ENCODE results near the gene PLXNA2.

PLXNA2 gene

GRCh38 chr1:208007319-208007937 lies 236.8 kb downstream of the PLXNA2 start:
- no peak for FAIRE-seq

DNA sequence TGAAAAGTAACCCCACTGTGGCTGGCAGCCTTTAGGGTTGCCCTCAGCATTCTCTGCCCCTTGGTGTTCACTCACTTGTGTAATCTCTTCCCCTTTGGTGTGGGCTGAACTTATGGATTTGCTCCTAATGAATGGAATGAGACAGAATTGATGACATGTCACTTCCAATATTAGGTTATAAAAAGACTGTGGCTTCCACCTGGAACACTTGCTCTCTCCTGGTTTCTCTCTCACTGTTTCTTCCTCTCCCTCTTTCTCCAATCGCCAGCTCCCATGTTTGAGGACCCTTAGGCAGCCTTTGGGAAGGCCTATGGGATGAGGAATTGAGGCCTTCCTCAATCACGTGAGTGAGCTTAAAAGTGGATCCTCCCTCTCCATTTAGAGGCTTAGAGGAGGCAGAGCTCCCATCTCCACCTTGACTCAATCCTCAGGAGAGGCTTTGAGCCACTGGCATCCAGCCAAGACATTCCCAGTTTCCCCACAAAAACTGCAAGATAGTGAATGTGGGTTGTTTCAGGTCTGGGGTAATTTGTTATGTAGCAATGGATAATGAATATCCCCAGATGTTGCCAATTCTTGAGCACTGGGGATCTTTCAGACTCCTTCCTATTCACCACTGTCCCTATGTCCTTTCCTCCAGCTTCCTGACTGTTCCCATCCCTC lies 237.8 kb downstream of the PLXNA2 start:
- FAIRE-seq, result no peak

DNA sequence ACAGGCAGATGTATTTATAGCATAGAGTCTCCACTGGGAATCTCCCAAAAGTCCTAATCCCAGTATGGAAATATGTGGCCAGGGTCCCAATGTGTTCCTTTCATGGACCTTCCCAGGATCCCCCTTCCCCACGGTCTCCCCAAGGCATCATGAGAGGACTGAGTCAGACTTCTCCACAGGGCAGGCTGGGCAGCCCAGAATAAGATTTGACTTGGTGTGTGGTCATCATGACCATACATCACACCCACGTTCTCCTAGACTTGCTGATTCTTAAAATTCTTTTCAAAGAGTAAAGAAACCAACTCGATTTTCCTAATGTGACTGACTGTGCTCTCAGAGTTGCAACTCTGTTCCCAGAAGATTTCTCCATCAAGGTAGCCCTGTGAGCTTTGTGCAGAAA lies 239.3 kb downstream of the PLXNA2 start:
- FAIRE-seq, result no peak

DNA sequence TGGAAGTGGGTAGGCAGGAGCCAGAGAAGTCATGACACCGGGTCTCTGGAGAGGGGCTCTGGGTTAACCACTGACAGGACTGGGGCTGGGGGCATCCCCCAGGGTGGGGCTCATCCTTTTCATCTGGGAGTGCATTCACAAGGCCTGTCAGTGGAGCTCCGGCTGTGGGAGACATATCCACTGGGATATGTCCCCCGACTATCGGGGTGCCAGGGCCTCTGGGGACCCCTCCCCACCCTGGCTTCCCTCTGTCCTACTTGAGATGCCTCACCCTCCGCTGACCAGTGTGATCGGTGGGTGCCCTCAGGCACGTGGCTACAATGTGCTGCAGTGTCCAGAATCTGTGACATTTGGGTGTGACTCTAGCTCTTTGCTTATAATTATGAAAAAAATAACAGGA lies 240.9 kb downstream of the PLXNA2 start:
- no peak for FAIRE-seq

DNA sequence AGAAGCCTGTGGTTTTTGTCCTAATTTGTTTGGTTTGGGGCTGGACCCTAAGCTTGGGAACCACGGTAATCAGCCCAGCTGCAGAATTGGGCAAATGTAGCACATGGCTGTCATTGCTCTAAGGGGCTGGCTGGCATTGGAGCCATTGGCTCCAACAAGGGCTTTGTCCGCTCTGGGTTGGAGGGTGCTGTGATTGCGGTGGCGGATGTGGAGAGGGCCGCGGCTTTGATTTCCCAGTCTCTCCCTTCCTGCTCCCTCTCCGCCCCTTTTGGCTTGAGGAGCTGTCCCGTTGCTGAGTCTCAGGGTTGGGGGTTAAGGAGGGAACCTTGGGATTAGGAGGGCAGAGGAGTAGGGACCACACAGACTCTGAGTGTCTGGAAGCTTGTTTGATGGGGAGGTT lies 241.5 kb downstream of the PLXNA2 start:
- no peak for FAIRE-seq

- FAIRE-seq, result no peak
Measured at GRCh38 chr1:208002078-208002477, 242.1 kb downstream of the PLXNA2 start.

DNA sequence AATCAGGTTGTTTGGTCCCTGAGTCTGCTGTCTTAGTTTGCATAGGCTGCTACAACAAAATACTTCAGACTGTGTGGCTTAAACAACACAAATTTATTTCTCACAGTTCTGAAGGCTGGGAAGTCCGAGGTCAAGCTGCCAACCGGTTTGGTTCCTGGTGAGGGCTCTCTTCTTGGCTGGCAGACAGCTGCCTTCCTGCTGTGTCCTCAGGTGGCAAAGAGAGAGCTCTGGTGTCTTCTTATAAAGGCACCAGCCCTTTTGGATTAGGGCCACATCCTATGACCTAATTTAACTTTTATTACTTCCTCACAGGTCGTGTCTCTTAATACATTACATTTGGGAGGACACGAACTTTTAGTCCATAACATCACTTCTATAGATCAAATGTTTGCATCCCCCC lies 243.7 kb downstream of the PLXNA2 start:
- no peak for FAIRE-seq

GRCh38 chr1:207999972-208000371 lies 244.2 kb downstream of the PLXNA2 start:
- no peak for FAIRE-seq

DNA sequence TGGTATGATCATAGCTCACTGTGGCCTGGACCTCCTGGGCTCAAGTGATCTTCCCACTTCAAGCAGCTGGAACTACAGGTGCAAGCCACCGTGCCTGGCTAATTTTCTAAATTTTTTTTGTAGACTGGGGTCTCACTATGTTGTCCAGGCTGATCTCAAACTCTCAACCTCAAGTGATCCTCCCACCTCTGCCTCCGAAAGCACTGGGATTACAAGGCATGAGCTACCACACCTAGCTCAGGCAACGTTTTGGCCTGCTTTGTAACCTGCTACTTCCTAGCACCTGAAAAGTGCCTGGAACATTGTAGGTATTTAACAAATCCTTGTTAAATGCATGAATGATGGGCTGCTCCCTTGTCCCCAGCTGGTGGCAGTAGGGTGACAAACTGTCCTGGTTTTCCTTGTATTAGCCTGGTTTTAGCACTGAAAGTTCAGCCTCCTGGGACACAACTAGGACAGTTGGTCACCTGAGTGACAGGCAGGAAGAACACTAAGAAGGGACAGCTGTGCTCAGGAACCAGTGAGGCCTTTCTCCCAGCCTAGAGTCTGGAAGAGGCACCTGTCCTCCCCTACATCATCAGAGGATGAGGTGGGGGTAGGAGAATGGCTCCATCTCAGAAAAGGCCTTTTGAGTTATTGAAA lies 244.8 kb downstream of the PLXNA2 start:
- FAIRE-seq, result no peak

DNA sequence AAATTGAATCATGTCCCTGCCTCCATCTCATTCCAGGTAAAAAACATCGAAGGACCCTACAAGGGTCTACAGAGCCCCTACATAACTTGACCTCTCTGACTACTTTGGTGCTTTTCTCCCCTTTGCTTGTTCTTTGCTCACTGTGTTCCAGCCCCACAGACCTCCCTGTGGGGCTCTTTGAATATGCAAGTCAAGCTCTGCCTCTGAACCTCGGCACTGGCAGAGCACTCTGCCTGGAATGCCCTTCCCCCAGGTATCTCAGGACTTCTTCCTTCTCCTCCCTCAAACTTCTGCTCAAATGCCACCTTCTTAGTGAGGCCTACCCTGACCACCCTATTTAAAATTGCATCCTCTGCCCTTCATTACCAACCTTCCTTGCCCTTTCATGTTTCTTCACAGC lies 245.5 kb downstream of the PLXNA2 start:
- no peak for FAIRE-seq

- FAIRE-seq, result no peak
Measured at GRCh38 chr1:207997486-207998268, 246.5 kb downstream of the PLXNA2 start.

GRCh38 chr1:207996636-207997035 lies 247.5 kb downstream of the PLXNA2 start:
- no peak for FAIRE-seq

DNA sequence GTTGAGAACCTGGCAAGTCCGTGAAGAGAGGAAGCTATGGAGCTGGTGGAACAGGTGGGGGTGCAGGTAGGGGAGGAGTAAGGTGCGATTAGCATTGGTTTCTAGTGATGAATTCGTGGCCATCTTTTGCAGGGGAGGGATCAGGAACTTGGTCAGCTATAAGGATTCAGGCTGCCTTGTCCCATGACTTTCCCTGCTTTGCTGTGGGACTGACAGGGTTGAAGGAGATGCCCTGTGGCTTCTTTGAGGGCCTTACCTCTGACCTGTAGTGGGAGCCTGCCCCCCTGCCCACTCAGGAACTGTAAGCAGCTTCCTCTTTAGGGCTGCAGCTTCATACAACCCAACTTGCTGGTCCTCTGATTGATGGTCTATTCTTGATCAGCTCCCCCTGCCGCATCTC lies 248.6 kb downstream of the PLXNA2 start:
- no peak for FAIRE-seq

DNA sequence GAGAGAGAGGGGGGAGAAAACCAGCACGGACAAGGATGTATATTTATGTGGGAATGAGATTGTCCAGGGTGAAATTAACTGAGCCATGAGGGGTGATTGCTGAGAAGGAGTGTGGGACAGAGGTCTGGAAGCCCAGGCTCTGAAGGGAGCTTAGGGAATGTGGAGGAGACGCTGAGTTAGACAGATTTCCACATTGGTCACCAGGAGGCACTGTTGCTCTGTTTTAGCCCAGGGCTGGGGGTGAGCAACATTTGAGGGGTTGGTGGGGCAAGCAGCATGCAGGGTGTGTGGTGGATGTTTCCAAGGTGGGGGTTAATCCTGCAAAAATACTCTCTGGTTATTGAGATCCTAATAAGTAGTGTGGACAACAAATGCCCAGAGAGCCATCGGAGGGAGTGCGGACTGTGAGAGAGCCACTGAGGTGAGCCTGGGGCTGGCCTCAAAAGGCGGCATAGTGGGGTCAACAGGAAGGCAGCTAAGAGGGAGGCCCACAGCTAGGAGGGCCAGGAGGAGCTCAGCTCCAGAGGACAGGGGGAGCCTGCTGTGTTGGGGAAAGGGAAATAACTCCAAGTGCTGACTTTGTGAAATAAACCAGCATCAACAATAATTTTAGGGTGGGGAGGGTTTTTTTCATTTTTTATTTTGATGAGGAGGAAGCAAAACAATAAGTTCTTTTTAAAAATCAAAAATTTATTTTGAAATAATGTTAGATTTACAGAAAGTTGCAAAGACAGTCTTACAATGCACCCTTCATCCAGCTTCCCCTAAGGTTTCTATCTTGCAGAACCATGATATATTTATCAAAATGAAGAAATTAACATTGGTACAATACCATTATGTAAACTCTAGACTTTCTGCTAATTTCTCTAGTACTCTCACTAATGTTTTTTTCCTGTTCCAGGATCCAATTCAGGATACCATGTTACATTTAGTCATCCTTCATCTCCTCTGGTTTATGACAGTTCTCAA lies 250.4 kb downstream of the PLXNA2 start:
- no peak for FAIRE-seq

DNA sequence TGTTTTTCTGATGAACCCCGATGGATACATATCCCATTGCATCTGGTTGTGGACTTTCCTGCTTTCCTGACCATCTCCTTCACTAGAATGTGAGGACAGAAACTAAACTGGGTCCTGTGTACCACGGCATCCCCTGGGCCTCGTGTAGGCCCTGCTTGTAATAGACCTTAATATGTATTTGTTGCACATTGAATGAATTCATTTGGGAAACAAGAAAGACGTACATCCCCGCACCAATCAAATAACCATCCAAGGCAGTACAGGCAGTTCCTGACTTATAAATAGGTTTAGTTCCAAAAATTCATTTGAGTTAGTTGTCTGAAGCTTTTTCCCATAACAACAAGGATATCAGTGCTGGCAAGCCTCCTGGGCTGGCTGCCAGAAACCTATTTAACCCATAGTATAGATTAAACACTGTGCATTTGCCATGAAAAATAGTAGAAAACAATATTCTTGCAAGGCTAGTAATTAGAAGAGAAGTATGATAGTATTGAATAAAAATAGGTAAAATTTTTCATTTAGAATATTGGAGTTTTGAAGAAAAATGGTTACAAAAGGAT lies 251.4 kb downstream of the PLXNA2 start:
- no peak for FAIRE-seq

- FAIRE-seq, result no peak
Measured at GRCh38 chr1:207991583-207992026, 252.6 kb downstream of the PLXNA2 start.

DNA sequence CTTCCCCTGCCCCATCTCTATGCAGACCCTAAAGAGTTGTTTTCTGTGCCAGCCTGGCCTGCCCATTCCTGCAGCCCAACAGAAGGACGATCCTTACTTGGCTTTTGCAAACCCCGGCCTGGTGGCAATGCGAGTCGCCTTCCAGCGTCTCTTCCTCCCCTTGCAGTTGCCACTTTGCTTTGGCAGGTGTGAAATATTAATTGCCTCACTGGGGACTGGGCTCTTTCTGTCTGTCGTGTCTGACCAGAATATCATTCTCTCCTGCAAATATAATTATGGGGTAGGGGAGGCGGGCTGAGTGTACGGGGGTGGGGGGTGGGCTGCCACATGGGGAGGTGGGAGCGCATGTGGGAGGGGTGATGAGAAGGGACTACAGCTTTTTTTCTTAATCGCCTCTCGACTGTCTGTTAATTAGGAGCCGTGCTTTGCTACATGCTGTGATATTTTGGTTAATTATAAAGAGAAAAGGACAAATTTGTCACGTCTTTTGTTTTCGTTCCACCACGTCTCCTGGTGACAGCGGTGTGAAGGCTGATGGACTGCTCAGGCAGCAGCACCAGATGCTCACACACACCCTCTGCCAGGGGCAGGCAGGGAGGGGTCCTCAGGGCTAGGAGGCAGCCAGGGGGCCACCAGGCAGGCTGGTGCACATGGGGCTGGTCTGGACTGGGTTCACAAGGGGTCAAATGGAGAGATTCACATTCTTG lies 253.2 kb downstream of the PLXNA2 start:
- FAIRE-seq, result no peak

DNA sequence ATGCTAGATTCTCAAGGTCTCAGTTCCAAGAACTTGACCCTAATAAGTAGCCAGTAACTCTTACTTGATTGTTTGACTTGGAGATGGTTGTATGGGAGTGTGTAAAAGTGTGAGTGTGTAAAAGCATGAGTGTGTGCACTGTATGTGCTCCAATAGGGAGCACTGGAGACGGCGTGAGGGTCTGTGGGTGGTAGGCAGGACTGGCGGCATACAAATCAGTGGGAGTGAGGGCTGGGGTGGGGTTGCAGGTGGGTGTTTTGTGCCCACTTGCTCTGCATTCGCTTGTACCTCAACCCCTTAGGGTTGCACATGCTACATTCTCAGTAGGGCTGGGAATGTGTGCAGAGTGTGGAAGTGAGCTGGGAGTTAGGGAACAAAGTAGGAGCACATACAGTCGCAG lies 253.7 kb downstream of the PLXNA2 start:
- no peak for FAIRE-seq

DNA sequence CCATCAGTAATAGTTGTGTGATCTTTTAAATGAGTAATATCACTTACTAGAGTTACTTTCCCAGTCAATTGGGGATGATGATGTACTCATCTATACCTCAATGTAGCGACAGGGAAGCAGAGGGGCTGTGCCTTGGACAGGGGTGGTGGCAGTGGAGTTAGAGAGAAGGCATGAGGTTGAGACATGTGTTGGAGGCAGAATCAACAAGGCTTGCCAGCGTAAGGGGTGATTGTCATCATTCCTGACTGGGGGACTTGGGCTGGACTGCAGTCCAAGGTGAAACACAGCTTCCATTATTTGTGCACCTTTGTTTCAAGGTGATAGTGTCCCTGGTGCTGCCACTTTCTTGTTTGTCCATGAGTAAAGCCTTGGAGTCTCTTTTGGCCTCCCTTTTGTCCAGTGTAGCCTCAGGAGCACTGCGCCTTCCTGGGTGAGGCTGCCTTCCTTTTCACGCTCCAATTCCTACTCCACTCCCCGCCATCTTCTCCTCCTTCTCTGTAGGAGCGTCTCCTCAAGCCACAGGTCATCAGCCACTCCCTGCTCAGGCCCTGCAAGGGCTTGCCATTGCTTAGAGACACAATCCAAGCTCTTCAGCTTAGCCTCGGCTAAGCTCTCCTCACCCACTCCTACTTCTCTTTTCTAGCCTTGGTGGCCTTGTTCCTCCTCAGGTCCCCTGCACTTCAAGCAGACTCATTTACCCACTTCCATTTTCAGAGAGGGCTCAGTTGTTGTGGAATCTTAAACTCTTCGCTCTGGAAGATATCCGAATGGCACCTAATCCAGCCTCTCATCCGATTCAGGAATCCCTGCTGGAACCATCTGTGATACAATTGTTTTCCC lies 255.6 kb downstream of the PLXNA2 start:
- no peak for FAIRE-seq

- FAIRE-seq, result no peak
Measured at GRCh38 chr1:207987164-207987563, 257.0 kb downstream of the PLXNA2 start.

All from endometrium (tissue), 2 donors.